Subcutaneous abdominal adipose tissue (tissue), 5 donors: ENCODE data around the gene SYT13.

ENCODE experiments used
- H3K27ac ChIP-seq: one replicate; pipeline ENCODE4 v1.7.0; 2013; ENCODE audit warnings: low read depth, mild to moderate bottlenecking, inconsistent platforms, low read length, moderate library complexity
- H3K27me3 ChIP-seq, 5 donors: one replicate each; pipeline ENCODE4 v1.7.0; 2013; ENCODE audit warnings: low read length in 5 of 5, inconsistent platforms in 1 of 5; ENCODE audit not compliant: control insufficient read depth in 5 of 5, insufficient read depth in 4 of 5
- H3K36me3 ChIP-seq, 5 donors: one replicate each; pipeline ENCODE4 v1.7.0; 2013; ENCODE audit warnings: low read length in 5 of 5; ENCODE audit not compliant: control insufficient read depth in 5 of 5, insufficient read depth in 5 of 5
- H3K4me1 ChIP-seq, 5 donors: one replicate each; pipeline ENCODE4 v1.7.0; 2013; ENCODE audit warnings: low read length in 5 of 5, mild to moderate bottlenecking in 3 of 5, moderate library complexity in 1 of 5; ENCODE audit not compliant: control insufficient read depth in 5 of 5, insufficient read depth in 5 of 5
- H3K4me3 ChIP-seq, 5 donors: one replicate each; pipeline ENCODE4 v1.7.0; 2013; ENCODE audit warnings: low read length in 5 of 5, low read depth in 1 of 5
- H3K9ac ChIP-seq, 5 donors: one replicate each; pipeline ENCODE4 v1.7.0; 2013; ENCODE audit warnings: low read length in 5 of 5, mild to moderate bottlenecking in 4 of 5, moderate library complexity in 3 of 5
- H3K9me3 ChIP-seq, 5 donors: one replicate each; pipeline ENCODE4 v1.7.0; 2013; ENCODE audit warnings: low read length in 5 of 5; ENCODE audit not compliant: control insufficient read depth in 5 of 5
- donor health status: healthy.
- donor health status: healthy.
- donor health status: healthy.
- donor health status: healthy.
- donor health status: healthy.

SYT13 gene

DNA sequence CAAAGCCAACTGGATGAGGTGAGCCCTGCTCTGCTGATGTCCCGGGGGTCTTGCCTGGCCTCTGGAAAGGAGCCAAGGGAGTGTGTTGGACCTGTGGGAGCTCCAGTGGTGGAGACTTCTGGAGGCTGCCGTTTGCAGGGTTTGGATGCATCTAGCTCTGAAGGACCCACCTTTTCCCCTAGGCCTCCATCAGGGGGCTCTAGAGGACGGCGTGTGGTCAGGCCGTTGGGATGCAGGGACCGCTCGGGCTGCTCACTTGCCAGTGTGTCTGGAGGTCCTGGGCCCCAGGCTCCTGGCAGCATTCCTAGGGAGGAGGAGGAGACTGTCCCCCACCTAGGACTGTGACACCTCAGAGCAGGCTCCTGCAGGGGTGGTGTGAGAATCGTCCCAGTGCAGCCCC, 81.4 kb downstream of the SYT13 start:
- no peaks in the 10 kb centered on the region for H3K9me3 ChIP-seq
- H3K4me3 ChIP-seq = no peak overlapping the region
- peaks cover 0 to 6% (median 6%) of the 10 kb centered on the region in 5 donors for H3K4me1 ChIP-seq
- no peak overlapping the region for H3K27ac ChIP-seq
- no peak overlapping the region for H3K9ac ChIP-seq
- no peaks in the 10 kb centered on the region for H3K27me3 ChIP-seq
- H3K36me3 ChIP-seq = peaks cover 0 to 20% (median 19%) of the 10 kb centered on the region in 5 donors

DNA sequence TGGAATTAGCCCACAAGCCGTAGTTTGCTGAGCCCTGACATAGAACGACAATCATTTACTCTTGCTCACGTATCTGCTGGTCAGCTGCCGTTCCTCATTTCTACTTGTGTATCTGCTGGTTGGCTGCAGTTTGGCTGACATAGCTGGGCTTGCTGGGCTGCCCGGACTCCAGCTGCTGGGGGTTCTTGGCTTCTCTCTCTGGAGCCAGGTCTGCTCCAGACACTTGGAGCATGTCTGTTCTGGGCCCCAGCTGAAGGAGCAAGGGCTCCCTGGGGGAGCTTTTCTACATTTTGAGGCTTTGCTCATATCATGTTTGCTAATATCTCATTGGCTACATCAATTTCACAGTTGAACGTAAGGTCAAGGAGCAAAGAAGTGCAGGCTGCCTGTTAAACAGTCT, 92.4 kb downstream of the SYT13 start:
- peaks cover 0 to 7% (median 3%) of the 10 kb centered on the region in 5 donors for H3K4me1 ChIP-seq
- no peak overlapping the region for H3K9ac ChIP-seq
- H3K27me3 ChIP-seq = no peaks in the 10 kb centered on the region
- H3K36me3 ChIP-seq = peaks cover 0 to 5% (median 2%) of the 10 kb centered on the region in 5 donors
- peaks cover 0 to 2% (median 0%) of the 10 kb centered on the region in 5 donors for H3K9me3 ChIP-seq
- no peak overlapping the region for H3K27ac ChIP-seq
- H3K4me3 ChIP-seq = no peak overlapping the region
